Measurements from ENCODE around the gene ST6GALNAC6.
A peak's percentile ranks its signal among the peaks of the same experiment; 100 is the strongest.

Gene ST6GALNAC6

DNA sequence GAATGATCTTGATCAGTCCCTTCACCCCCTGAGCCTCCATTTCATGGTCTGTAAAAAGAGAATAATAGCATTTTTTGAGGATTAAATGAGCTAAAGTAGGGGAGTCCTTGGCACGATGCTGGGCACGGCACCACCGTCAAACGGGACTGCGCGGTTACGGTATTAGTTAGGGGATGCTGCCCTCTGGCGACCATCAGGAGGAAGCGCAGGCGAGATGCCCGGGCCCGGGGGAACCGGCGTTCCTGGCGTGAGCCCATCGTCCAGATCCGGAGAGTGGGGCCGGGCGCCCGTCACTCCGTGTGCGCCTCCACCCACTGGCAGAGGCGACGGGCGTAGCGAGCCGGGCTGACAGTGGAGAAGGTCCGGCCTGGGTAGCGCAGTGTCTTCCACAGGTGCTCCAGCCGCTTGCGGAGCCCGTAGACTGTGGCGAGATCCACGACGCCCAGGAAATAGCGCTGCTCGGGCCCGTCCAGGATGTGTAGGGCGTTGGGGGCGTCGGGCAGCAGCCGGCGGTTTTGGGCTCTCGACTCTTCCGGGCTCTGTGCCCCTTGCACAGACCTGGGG is 22.2 kb upstream of the ST6GALNAC6 start:
- peak overlapping the region in 1 of 3 experiments; percentile 53 for H3K4me3 Mint-ChIP-seq
- no peaks in the 10 kb centered on the region for H3K9me3 Mint-ChIP-seq
- H3K27me3 Mint-ChIP-seq (ENCODE audit: low read depth) = peaks cover 52% of the 10 kb centered on the region
- H3K4me1 Mint-ChIP-seq = peaks cover 14% of the 10 kb centered on the region
- H3K36me3 Mint-ChIP-seq (ENCODE audit: low read depth) = no peaks in the 10 kb centered on the region
- peak overlapping the region in 1 of 3 experiments; percentile 61 for H3K27ac Mint-ChIP-seq
- TF ChIP-seq, protein P1, sequence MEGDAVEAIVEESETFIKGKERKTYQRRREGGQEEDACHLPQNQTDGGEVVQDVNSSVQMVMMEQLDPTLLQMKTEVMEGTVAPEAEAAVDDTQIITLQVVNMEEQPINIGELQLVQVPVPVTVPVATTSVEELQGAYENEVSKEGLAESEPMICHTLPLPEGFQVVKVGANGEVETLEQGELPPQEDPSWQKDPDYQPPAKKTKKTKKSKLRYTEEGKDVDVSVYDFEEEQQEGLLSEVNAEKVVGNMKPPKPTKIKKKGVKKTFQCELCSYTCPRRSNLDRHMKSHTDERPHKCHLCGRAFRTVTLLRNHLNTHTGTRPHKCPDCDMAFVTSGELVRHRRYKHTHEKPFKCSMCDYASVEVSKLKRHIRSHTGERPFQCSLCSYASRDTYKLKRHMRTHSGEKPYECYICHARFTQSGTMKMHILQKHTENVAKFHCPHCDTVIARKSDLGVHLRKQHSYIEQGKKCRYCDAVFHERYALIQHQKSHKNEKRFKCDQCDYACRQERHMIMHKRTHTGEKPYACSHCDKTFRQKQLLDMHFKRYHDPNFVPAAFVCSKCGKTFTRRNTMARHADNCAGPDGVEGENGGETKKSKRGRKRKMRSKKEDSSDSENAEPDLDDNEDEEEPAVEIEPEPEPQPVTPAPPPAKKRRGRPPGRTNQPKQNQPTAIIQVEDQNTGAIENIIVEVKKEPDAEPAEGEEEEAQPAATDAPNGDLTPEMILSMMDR (IDR thresholded peaks at IDR 0.05; ENCODE audit: unreplicated experiment in 3 of 3) = peak; percentile 92 to 99 (median 99)

DNA sequence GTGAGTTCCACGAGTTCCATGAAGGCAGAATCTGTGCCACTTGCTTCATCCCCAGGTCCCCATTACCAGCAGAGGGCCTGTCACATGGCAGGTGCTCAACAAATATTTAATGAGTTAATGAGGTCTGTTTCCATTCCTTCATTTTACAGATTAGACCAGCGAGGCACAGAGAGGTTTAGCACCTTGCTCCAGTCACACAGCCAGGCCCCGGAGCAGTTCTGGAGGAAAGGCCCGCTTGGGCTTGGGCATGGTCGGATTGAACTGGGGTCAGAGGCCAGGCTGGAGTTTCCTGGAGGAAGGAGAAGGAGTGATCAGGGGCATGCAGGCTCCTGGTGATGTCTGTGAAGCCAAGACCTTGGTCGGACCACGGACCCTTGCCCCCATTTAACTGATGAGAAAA is 21.4 kb upstream of the ST6GALNAC6 start:
- H3K9me3 Mint-ChIP-seq = no peaks in the 10 kb centered on the region
- H3K4me3 Mint-ChIP-seq = no peak overlapping the region
- peaks cover 14% of the 10 kb centered on the region for H3K4me1 Mint-ChIP-seq
- H3K27me3 Mint-ChIP-seq (ENCODE audit: low read depth) = peaks cover 46% of the 10 kb centered on the region
- TF ChIP-seq, protein P1 (IDR thresholded peaks at IDR 0.05; ENCODE audit: unreplicated experiment in 3 of 3) = no peak
- peak overlapping the region in 1 of 3 experiments; percentile 44 for H3K27ac Mint-ChIP-seq
- H3K36me3 Mint-ChIP-seq (ENCODE audit: low read depth) = no peaks in the 10 kb centered on the region

DNA sequence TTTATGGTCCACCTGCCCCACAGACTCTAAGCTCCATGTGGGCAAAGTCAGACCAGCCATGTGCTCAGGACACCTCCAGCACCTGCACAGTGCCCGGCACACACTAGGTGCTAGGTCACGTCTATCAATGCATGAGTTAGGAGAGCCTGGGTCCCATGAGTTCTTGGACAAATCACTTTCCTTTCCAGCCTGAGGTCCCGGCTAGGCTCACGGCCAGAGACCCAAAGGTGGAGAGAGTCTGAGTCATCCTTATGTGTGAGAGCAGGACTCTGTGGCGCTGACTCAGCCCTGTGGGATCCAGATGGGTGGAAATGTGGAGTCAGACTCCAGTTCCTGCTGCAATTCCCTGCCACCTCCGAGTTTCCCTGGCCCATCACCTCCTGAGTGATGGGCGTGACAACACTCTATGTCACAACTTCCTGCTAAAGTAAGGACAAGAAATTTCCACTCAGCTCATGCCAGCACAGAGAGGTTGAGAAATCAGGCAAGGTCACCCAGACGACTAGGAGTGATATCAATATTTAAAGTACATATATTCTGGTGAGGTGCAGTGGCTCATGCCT is 19.9 kb upstream of the ST6GALNAC6 start:
- no peaks in the 10 kb centered on the region for H3K9me3 Mint-ChIP-seq
- no peak overlapping the region for H3K27ac Mint-ChIP-seq
- TF ChIP-seq, protein P1 (IDR thresholded peaks at IDR 0.05; ENCODE audit: unreplicated experiment in 3 of 3) = no peak
- H3K4me1 Mint-ChIP-seq = peaks cover 14% of the 10 kb centered on the region
- H3K27me3 Mint-ChIP-seq (ENCODE audit: low read depth) = peaks cover 32% of the 10 kb centered on the region
- H3K36me3 Mint-ChIP-seq (ENCODE audit: low read depth) = no peaks in the 10 kb centered on the region
- H3K4me3 Mint-ChIP-seq = peak overlapping the region; percentile 18 to 32 (median 28)

- TF ChIP-seq, protein P1 (IDR thresholded peaks at IDR 0.05; ENCODE audit: unreplicated experiment in 3 of 3) = no peak
- Mint-ChIP-seq H3K27ac (peak overlapping the region in 2 of 3 experiments; percentile 14 to 27), H3K4me3 (peak overlapping the region; percentile 37 to 59 (median 56)), H3K9me3 (no peaks in the 10 kb centered on the region), H3K4me1 (peaks cover 14% of the 10 kb centered on the region), H3K27me3 (ENCODE audit: low read depth) (peaks cover 23% of the 10 kb centered on the region), H3K36me3 (ENCODE audit: low read depth) (no peaks in the 10 kb centered on the region)
Observed at GRCh38 chr9:127918183-127919107, 19.0 kb upstream of the ST6GALNAC6 start.

DNA sequence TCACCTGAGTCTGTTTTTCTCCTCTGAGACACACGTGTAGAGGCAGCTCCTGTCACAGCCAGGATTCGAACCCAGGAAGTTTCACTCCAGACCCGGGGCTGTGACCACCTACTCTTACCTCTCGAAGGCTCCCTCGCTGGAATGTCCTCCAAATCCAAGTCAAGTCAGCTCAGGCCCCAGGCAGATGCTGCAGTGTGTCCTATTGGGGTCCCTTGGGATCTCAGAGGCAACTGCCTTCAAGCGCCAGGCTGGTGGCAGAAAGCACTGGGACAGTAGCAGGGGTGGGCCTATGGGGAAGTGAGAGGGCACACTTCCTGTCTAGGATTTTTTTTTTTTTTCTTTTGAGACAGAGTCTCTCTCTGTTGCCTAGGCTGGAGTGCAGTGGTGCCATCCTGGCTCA is 18.2 kb upstream of the ST6GALNAC6 start:
- no peak overlapping the region for H3K27ac Mint-ChIP-seq
- peaks cover 20% of the 10 kb centered on the region for H3K27me3 Mint-ChIP-seq (ENCODE audit: low read depth)
- TF ChIP-seq, protein P1 (IDR thresholded peaks at IDR 0.05; ENCODE audit: unreplicated experiment in 3 of 3) = no peak
- H3K4me1 Mint-ChIP-seq = peaks cover 14% of the 10 kb centered on the region
- no peaks in the 10 kb centered on the region for H3K36me3 Mint-ChIP-seq (ENCODE audit: low read depth)
- peak overlapping the region in 2 of 3 experiments; percentile 14 to 32 for H3K4me3 Mint-ChIP-seq
- H3K9me3 Mint-ChIP-seq = no peaks in the 10 kb centered on the region
